Measurements from ENCODE around the gene C2CD2.

C2CD2 gene

GRCh38 chr21:41854426-41854995 lies 99.3 kb downstream of the C2CD2 start:
- no peak for TF ChIP-seq CTCF (IDR thresholded peaks at IDR 0.05; ENCODE audit: low read depth, low read length)
- H3K4me3 ChIP-seq (ENCODE audit: low read depth, low read length): no peak overlapping the region

GRCh38 chr21:41852929-41853320 lies 100.9 kb downstream of the C2CD2 start:
- TF ChIP-seq CTCF (IDR thresholded peaks at IDR 0.05; ENCODE audit: low read depth, low read length): no peak
- no peak overlapping the region for H3K4me3 ChIP-seq (ENCODE audit: low read depth, low read length)

- H3K4me3 ChIP-seq (ENCODE audit: low read depth, low read length): no peak overlapping the region
These were observed 101.5 kb downstream of the C2CD2 start for GRCh38 chr21:41852151-41852928.

GRCh38 chr21:41851090-41851790 lies 102.6 kb downstream of the C2CD2 start:
- H3K4me3 ChIP-seq (ENCODE audit: low read depth, low read length): no peak overlapping the region
- no peak for TF ChIP-seq CTCF (IDR thresholded peaks at IDR 0.05; ENCODE audit: low read depth, low read length)

More at GRCh38 chr21:41852151-41852928, 101.5 kb downstream of the C2CD2 start:
- TF ChIP-seq CTCF (IDR thresholded peaks at IDR 0.05; ENCODE audit: low read depth, low read length): no peak

- no peak for TF ChIP-seq CTCF (IDR thresholded peaks at IDR 0.05; ENCODE audit: low read depth, low read length)
- no peak overlapping the region for H3K4me3 ChIP-seq (ENCODE audit: low read depth, low read length)
These were observed 103.7 kb downstream of the C2CD2 start for GRCh38 chr21:41850085-41850484.

GRCh38 chr21:41848958-41849580 lies 104.7 kb downstream of the C2CD2 start:
- H3K4me3 ChIP-seq (ENCODE audit: low read depth, low read length): no peak overlapping the region
- TF ChIP-seq CTCF (IDR thresholded peaks at IDR 0.05; ENCODE audit: low read depth, low read length): no peak

All from WI38 (cell line).